ENCODE data around the gene ASB8. TPM values are rescaled to one million over a fixed set of nuclear protein-coding genes. Genes with fewer than 3 reads are reported as not detected.
"Not testable (repeated sequence)": the region's sequence is repeated elsewhere in the genome, so short reads cannot be mapped to it uniquely, and the experiment has no call there.

The ASB8 gene
- total RNA-seq, 1 donor from 2014 or later: 80.7 TPM

GRCh38 chr12:48119078-48119833 lies 38.1 kb downstream of the ASB8 start, which contains the start of gene PFKM:
PFKM (plus strand) TSS chr12:48119364; CDS start chr12:48122775, 3,411 bp downstream.
- intact Hi-C loops (cut with DNase I): loop anchor here (2.0 kb wide), 1 partner anchor 38 kb away; the partner anchor contains the start of gene ASB8
- DNase-seq (ENCODE audit: missing footprints) (peak; percentile 82), ATAC-seq (peak; percentile 97)

DNA sequence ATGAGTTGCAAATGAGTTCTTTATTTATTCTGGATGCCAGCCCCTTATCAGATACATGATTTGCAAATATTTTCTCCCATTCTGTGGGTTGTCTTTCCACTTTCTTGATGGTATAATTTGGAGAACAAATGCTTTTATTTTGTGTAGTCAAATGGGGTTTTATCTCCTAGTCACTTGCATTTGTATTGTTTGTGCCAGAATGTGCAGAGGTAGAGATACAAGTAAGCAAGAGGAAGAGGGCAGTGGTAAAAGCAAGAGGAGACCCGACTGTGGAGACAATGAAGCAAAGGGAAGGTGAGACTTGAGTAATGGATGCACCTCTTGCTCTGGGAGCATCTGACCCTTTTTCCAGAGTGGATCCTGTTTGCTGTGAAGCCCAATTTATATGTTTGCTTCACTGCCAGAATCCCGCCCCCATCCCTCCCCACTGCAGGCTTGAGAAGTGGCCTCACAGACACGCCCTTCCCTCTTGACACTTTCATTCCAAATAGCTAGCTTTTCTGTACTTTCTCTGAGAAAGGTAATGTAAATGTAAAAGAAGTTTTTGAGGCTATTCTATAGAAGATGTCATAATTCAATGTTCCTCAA lies 38.9 kb downstream of the ASB8 start:
- intact Hi-C loops (cut with DNase I): loop anchor here (2.0 kb wide), 1 partner anchor 38 kb away; the partner anchor contains the start of gene ASB8
- DNase-seq (ENCODE audit: missing footprints) (no peak), ATAC-seq (no peak)

GRCh38 chr12:48115957-48116356 lies 41.4 kb downstream of the ASB8 start:
- intact Hi-C loops (cut with DNase I): no loop called here
- DNase-seq (ENCODE audit: missing footprints) (no peak), ATAC-seq (no peak)

DNA sequence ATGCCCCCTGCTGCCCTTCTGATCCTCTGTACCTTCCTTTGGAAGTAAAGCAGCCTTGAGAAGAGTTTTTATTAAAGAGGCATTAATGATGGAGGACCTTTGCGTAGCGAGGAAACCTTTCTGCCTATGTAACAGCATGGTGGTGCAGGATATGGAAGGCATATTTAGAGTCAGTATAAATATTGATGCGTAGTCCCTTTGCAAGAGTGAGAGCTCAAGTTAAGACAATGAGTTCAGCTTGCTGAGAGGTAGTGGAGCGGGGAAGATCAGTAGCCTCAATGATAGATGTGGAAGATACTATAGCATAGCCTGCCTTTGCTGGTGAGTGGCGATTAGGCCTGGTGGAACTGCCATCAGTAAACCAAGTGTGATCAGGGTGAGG lies 46.0 kb downstream of the ASB8 start:
- DNase-seq (ENCODE audit: missing footprints); ATAC-seq; intact Hi-C loops (cut with DNase I): not testable (repeated sequence)

GRCh38 chr12:48110691-48111311 lies 46.5 kb downstream of the ASB8 start:
- no peak for DNase-seq (ENCODE audit: missing footprints)
- no peak for ATAC-seq
- intact Hi-C loops (cut with DNase I): no loop called here

DNA sequence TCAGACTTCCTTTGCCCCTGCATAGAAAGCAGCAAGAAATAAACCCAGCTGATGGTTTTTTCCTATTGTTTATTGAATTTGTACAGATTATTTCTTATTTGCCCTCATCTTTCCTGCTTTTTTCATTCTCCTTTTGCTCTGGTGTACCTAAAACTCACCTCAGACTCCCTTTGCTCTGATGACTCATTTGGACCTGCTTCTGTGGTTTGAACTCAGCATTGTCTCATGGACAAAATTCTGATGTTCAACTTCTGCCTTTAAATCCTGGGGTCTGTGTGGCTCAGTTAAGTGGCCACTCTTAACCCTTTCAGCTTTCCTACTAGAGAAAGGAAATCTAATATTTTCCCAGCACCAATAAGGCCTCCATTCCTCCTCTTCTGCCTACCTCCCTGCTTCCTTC lies 47.9 kb downstream of the ASB8 start:
- DNase-seq (ENCODE audit: missing footprints) (no peak), ATAC-seq (no peak)
- intact Hi-C loops (cut with DNase I): no loop called here

DNA sequence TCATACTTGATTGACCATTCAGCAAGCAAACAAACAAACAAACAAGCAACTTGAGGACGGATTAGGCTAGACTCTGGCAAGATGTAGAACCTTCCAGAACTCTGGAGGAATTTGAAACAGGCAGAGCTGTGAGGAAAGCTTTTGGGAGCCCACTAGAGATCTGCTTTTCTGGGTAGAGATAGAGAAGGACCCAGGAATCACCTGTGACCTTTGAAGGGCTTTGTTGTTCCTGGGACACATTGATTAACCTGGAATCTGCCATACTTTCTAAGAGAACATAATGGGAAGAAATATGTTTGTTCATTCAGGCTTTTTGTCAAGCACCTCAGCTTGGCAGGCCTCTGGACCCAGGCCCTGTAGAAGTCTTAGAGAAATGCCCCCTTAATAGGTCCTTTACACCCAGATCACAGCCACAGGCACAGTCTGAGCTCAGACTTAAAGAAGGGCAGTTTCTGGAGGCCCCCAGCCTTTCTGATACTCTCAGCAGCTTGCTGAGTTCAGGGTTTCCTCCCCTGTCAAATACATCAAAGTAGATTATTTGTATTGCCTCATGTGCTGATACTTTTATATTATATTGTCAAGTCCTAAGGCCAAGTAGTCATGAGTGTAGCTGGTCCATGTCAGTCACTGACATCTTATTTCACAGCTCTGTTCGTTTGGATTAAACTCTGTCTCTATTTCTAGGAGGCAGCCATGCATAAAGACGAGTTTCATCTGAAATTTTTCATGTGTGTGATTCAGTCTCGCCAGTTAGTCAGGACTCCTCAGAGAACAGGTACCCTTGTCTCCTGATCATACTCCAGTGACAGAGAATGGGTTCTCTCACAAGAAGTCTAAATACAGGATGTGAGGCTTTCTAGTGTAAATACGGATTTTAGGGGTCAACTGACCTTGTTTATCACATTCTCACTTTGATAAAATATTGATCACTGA lies 50.4 kb downstream of the ASB8 start:
- DNase-seq (ENCODE audit: missing footprints): no peak
- no peak for ATAC-seq
- intact Hi-C loops (cut with DNase I): loop anchor here (1.0 kb wide), 1 partner anchor 50 kb away; the partner anchor contains the start of gene ASB8

DNA sequence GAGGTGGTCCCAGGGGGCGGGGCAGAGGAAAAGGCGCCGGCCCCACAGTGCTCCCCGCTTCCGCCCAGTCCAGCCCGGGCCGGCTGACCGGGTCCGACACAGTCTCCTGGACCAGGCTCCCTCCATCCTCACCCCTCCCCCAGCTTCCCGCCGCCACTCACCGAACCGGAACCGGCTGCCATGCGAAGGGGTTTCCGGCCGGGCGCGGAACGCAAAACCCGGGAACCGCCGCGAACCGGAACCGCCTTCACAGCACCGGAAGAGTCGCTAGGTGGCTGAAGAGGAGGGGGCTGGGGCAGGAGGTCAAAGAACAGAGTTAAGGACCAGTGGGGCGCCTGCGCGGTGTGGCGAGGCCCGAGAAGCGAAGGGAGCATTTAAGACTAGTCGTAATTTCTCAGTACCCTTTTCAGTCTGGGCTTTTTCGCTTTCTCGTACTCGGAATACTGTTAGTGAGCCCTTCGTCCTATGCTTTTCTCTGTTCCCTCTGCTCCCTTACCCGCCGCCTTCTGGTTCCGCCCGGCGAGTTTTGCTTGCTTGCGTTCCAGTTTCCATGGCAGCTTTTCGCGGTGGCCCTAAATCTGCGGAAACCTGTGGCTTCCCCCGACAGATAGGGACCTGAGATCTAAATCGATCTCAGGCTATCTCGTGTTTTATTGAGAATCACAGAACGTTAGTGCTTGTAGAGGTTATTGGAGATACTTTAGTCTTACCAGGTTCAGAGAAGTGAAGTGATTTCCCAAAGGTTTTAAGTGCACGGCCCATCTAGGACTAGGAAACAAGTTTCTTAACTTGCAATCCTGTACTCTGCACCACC lies 51.2 kb downstream of the ASB8 start, which contains the start of gene SENP1:
Gene SENP1 (minus strand): TSS at position 213 of the 814 bp plus-strand sequence. CDS start 4,607 bp downstream, outside the sequence.
- intact Hi-C loops (cut with DNase I): loop anchor here (1.0 kb wide), 1 partner anchor 51 kb away; the partner anchor contains the start of gene ASB8
- DNase-seq (ENCODE audit: missing footprints) (peak; percentile 93), ATAC-seq (peak; percentile 95)

GRCh38 chr12:48105321-48105866 lies 51.9 kb downstream of the ASB8 start:
- DNase-seq (ENCODE audit: missing footprints) (peak; percentile 73), ATAC-seq (no peak)
- intact Hi-C loops (cut with DNase I): no loop called here

- intact Hi-C loops (cut with DNase I): no loop called here
- ATAC-seq: no peak
- DNase-seq (ENCODE audit: missing footprints): no peak
These were observed 52.8 kb downstream of the ASB8 start for GRCh38 chr12:48104531-48104930.

Small RNAs within 50 kb of the gene (microRNA-seq; reads per million reads assigned to microRNA genes)
- 29.3 reads per million, percentile 38 among the genes with 10 or more reads in this experiment for gene MIR6505

Other genes starting within 250 kb of the ASB8 start
- gene TMEM106C, start 193.9 kb downstream of the ASB8 start, total RNA-seq: 45.6 TPM
- gene COL2A1, start 153.0 kb downstream of the ASB8 start, total RNA-seq: not detected
- 7.7 TPM for gene SENP1, start 51.4 kb downstream of the ASB8 start, total RNA-seq
- 637 TPM for gene PFKM, start 38.2 kb downstream of the ASB8 start, total RNA-seq
- 1.0 TPM for gene CCDC184, start 26.1 kb upstream of the ASB8 start, total RNA-seq
- gene OR10AD1, start 45.8 kb upstream of the ASB8 start, total RNA-seq: not detected
- 17.3 TPM for gene ZNF641, start 193.4 kb upstream of the ASB8 start, total RNA-seq

Measured in Right ventricle myocardium inferior (tissue), 1 donor.